Uterus (tissue), 4 donors: ENCODE measurements around the gene ZFYVE27. TPM values are rescaled to one million over a fixed set of nuclear protein-coding genes. Genes with fewer than 3 reads are reported as not detected.

Source experiments
- DNase-seq, 2 donors: peaks; one replicate each; pipeline ENCODE4 v3.0.0-alpha.2; 2019 to 2020
- H3K27ac ChIP-seq, 2 donors: fragments of 200-600 bp; sonication (generic); 1 replicate in 1 of 2; 2 replicates in 1 of 2; pipeline ENCODE4 v1.5.1; 2016 to 2018
- H3K27me3 ChIP-seq, 2 donors: fragments of 200-600 bp; sonication (generic); one replicate each; pipeline ENCODE4 v1.5.1; 2018 to 2019; ENCODE audit warnings: control low read depth in 1 of 2
- H3K36me3 ChIP-seq, 2 donors: fragments of 200-600 bp; sonication (generic); one replicate each; pipeline ENCODE4 v1.5.1; 2019; ENCODE audit warnings: control low read depth in 1 of 2
- H3K4me1 ChIP-seq, 2 donors: fragments of 200-600 bp; sonication (generic); one replicate each; pipeline ENCODE4 v1.5.1; 2018 to 2019; ENCODE audit warnings: control low read depth in 1 of 2
- H3K4me3 ChIP-seq, 2 donors: fragments of 200-600 bp; sonication (generic); 1 replicate in 1 of 2; 2 replicates in 1 of 2; pipeline ENCODE4 v1.5.1; 2018 to 2019; ENCODE audit warnings: mild to moderate bottlenecking in 1 of 2
- H3K9me3 ChIP-seq, 2 donors: fragments of 200-600 bp; sonication (generic); one replicate each; pipeline ENCODE4 v1.5.1; 2019; ENCODE audit warnings: control low read depth in 1 of 2
- CTCF ChIP-seq, 4 experiments: fragments of 200-600 bp in 2 of 4; fragments of 450-650 bp in 2 of 4; sonication (generic) in 2 of 4; IDR thresholded peaks; one replicate each; pipeline ENCODE4 v1.5.1; 2016 to 2019; ENCODE audit warnings: antibody characterized with exemption in 4 of 4, mild to moderate bottlenecking in 2 of 4, moderate library complexity in 1 of 4
- POLR2A ChIP-seq, 2 donors: fragments of 450-650 bp; IDR thresholded peaks; one replicate each; pipeline ENCODE4 v1.6.1; 2016; ENCODE audit warnings: antibody characterized with exemption in 2 of 2, mild to moderate bottlenecking in 1 of 2, moderate library complexity in 1 of 2
- intact Hi-C: fragments of 100-400 bp; cut with DNase I; formaldehyde crosslinking; loops from one replicate; pipeline ENCODE4 v1.15.1; 2023; ENCODE audit warnings: low total_unique reads
- total RNA-seq, 4 donors: library from RNA; depleted of rRNA in 3 of 4; stranded (reverse); fragments of >200 nt in 3 of 4; gene quantifications; one replicate each; pipeline versions ENCODE4 v1.1.0 to v1.2.4, GENCODE V29; 2014 to 2023
- donor health status: DM: yes; HTN: yes; CAD: no.

The ZFYVE27 gene
- total RNA-seq, 4 donors from 2014 or later = 2.8 to 32.3 (median 16.7) TPM

- no peak overlapping the region for H3K27ac ChIP-seq
- H3K4me3 ChIP-seq = no peak overlapping the region
- no peak for DNase-seq
These were observed 27.6 kb downstream of the ZFYVE27 start for GRCh38 chr10:97764519-97764931.

GRCh38 chr10:97765201-97765600 is 28.3 kb downstream of the ZFYVE27 start:
- H3K27me3 ChIP-seq = no peaks in the 10 kb centered on the region
- intact Hi-C loops = no loop called here
- no peak overlapping the region for H3K27ac ChIP-seq
- H3K9me3 ChIP-seq = no peaks in the 10 kb centered on the region
- no peaks in the 10 kb centered on the region for H3K36me3 ChIP-seq
- no peaks in the 10 kb centered on the region for H3K4me1 ChIP-seq
- no peak for DNase-seq
- H3K4me3 ChIP-seq = no peak overlapping the region
- TF ChIP-seq CTCF (IDR thresholded peaks at IDR 0.05) = no peak
- TF ChIP-seq POLR2A (IDR thresholded peaks at IDR 0.05) = no peak

More at GRCh38 chr10:97764519-97764931, 27.6 kb downstream of the ZFYVE27 start:
- Histone ChIP-seq H3K27me3 (no peaks in the 10 kb centered on the region), H3K4me1 (no peaks in the 10 kb centered on the region), H3K36me3 (no peaks in the 10 kb centered on the region), H3K9me3 (no peaks in the 10 kb centered on the region)
- TF ChIP-seq CTCF (IDR thresholded peaks at IDR 0.05) (no peak), POLR2A (IDR thresholded peaks at IDR 0.05) (no peak)
- intact Hi-C loops = no loop called here

- Histone ChIP-seq H3K27me3 (peaks cover 0 to 6% of the 10 kb centered on the region in 2 donors), H3K4me1 (no peaks in the 10 kb centered on the region), H3K36me3 (no peaks in the 10 kb centered on the region), H3K27ac (no peak overlapping the region), H3K4me3 (no peak overlapping the region), H3K9me3 (no peaks in the 10 kb centered on the region)
- no peak for DNase-seq
- TF ChIP-seq POLR2A (IDR thresholded peaks at IDR 0.05) (no peak), CTCF (IDR thresholded peaks at IDR 0.05) (no peak)
- intact Hi-C loops = no loop called here
These were observed 29.3 kb downstream of the ZFYVE27 start for GRCh38 chr10:97766106-97766810.

- Histone ChIP-seq H3K4me1 (peaks cover 0 to 3% of the 10 kb centered on the region in 2 donors), H3K36me3 (no peaks in the 10 kb centered on the region), H3K27me3 (peaks cover 0 to 6% of the 10 kb centered on the region in 2 donors), H3K27ac (no peak overlapping the region), H3K4me3 (no peak overlapping the region), H3K9me3 (no peaks in the 10 kb centered on the region)
- no peak for DNase-seq
- intact Hi-C loops = no loop called here
- TF ChIP-seq CTCF (IDR thresholded peaks at IDR 0.05) (no peak), POLR2A (IDR thresholded peaks at IDR 0.05) (no peak)
These were observed 30.3 kb downstream of the ZFYVE27 start for GRCh38 chr10:97766996-97767924.
